SK-N-SH (cell line): ENCODE results near the gene MAPK8IP3. TPM values are rescaled to one million over a fixed set of nuclear protein-coding genes. Genes with fewer than 3 reads are reported as not detected.

Experiments
- CTCF ChIA-PET: fragments of 300-600, 350-600 bp; formaldehyde crosslinking; extraction: SDS; loops from one replicate; lab custom pipeline; 2021; lab: Yijun Ruan, JAX
- POLR2A ChIA-PET: fragments of 350-600 bp; sonication (Branson Sonifier 250); formaldehyde crosslinking; extraction: SDS; loops from one replicate; lab custom pipeline; 2020; ENCODE audit warnings: antibody characterized with exemption, inconsistent platforms; lab: Yijun Ruan, JAX
- DNase-seq: peaks from one replicate; pipeline ENCODE4 v3.0.0; 2012
- H2AFZ ChIP-seq: fragments of 200-600 bp; sonication (generic); 2 replicates; pipeline ENCODE4 v1.8.1; 2016; ENCODE audit warnings: antibody characterized with exemption, mild to moderate bottlenecking, low read depth
- H3F3A ChIP-seq: fragments of 200-600 bp; sonication (generic); replicated peaks from 2 replicates; pipeline ENCODE3; 2016; ENCODE audit warnings: antibody characterized with exemption, mild to moderate bottlenecking; ENCODE audit not compliant: insufficient read depth
- H3K27ac ChIP-seq, 2 experiments: fragments of 200-500 bp in 1 of 2; fragments of 200-600 bp in 1 of 2; sonication (Bioruptor generic) in 1 of 2; sonication (generic), shearing (Covaris generic) in 1 of 2; 2 replicates each; pipeline versions ENCODE4 v1.5.1 to v1.6.1; 2014 to 2016; ENCODE audit warnings: low read depth in 2 of 2, inconsistent platforms in 1 of 2, low read length in 1 of 2, mild to moderate bottlenecking in 1 of 2, mixed read lengths in 1 of 2
- H3K27me3 ChIP-seq: fragments of 200-600 bp; sonication (generic), shearing (Covaris generic); 2 replicates; pipeline ENCODE4 v1.6.1; 2016; ENCODE audit warnings: mixed run types; ENCODE audit not compliant: insufficient read depth
- H3K36me3 ChIP-seq, 2 experiments: fragments of 200-500 bp in 1 of 2; fragments of 200-600 bp in 1 of 2; sonication (Bioruptor generic) in 1 of 2; sonication (generic) in 1 of 2; replicated peaks in 1 of 2; 2 replicates each; pipeline versions ENCODE3 to v1.5.1; 2014 to 2016; ENCODE audit warnings: low read length in 1 of 2, mild to moderate bottlenecking in 1 of 2; ENCODE audit not compliant: insufficient read depth in 2 of 2, control insufficient read depth in 1 of 2
- H3K4me1 ChIP-seq, 2 experiments: fragments of 200-500 bp in 1 of 2; fragments of 200-600 bp in 1 of 2; sonication (Bioruptor generic) in 1 of 2; sonication (generic), shearing (Covaris generic) in 1 of 2; 2 replicates each; pipeline versions ENCODE4 v1.5.1 to v1.6.1; 2014 to 2016; ENCODE audit warnings: low read depth in 1 of 2, low read length in 1 of 2, mixed run types in 1 of 2; ENCODE audit not compliant: insufficient read depth in 2 of 2, control insufficient read depth in 1 of 2
- H3K4me2 ChIP-seq: fragments of 200-600 bp; sonication (generic), shearing (Covaris generic); 2 replicates; pipeline ENCODE4 v1.6.1; 2017; ENCODE audit warnings: mixed run types
- H3K4me3 ChIP-seq, 2 experiments: fragments of 200-500 bp in 1 of 2; fragments of 200-600 bp in 1 of 2; sonication (Bioruptor generic) in 1 of 2; sonication (generic), shearing (Covaris generic) in 1 of 2; 2 replicates each; pipeline versions ENCODE4 v1.5.1 to v1.8.1; 2014 to 2016; ENCODE audit warnings: low read depth in 2 of 2, inconsistent platforms in 1 of 2, low read length in 1 of 2, mild to moderate bottlenecking in 1 of 2, mixed read lengths in 1 of 2, moderate library complexity in 1 of 2
- H3K79me2 ChIP-seq: fragments of 200-600 bp; sonication (generic); 2 replicates; pipeline ENCODE4 v1.8.1; 2017; ENCODE audit warnings: mild to moderate bottlenecking; ENCODE audit not compliant: insufficient read depth
- H3K9ac ChIP-seq: fragments of 200-600 bp; sonication (generic); 2 replicates; pipeline ENCODE4 v1.6.1; 2017; ENCODE audit warnings: mixed run types
- H3K9me2 ChIP-seq: fragments of 200-600 bp; sonication (generic); 2 replicates; pipeline ENCODE4 v1.6.1; 2017; ENCODE audit warnings: mixed run types
- H3K9me3 ChIP-seq: fragments of 200-600 bp; sonication (generic); 2 replicates; pipeline ENCODE4 v1.6.1; 2017; ENCODE audit warnings: mixed run types, mild to moderate bottlenecking, moderate library complexity
- H4K20me1 ChIP-seq: fragments of 200-600 bp; sonication (generic); 2 replicates; pipeline ENCODE4 v1.6.1; 2017; ENCODE audit warnings: mild to moderate bottlenecking, mixed run types; ENCODE audit not compliant: insufficient read depth
- EZH2phosphoT487 ChIP-seq: fragments of 200-600 bp; sonication (generic); IDR thresholded peaks from 2 replicates; pipeline ENCODE4 v1.6.1; 2017; ENCODE audit warnings: low read depth, mixed run types, mild to moderate bottlenecking, antibody characterized with exemption, moderate library complexity, borderline replicate concordance
- FOSL2 ChIP-seq: IDR thresholded peaks from 2 replicates; pipeline ENCODE4 v1.4.0; 2012; ENCODE audit warnings: low read depth, mild to moderate bottlenecking, moderate library complexity, borderline replicate concordance
- FOXM1 ChIP-seq: IDR thresholded peaks from 2 replicates; pipeline ENCODE4 v1.4.0; 2012; ENCODE audit warnings: low read depth, mild to moderate bottlenecking
- GABPA ChIP-seq: IDR thresholded peaks from 2 replicates; pipeline ENCODE4 v1.4.0; 2012; ENCODE audit warnings: low read depth, mild to moderate bottlenecking
- IRF3 ChIP-seq: fragments of 150-350 bp; IDR thresholded peaks from 2 replicates; pipeline ENCODE4 v1.6.1; 2016; ENCODE audit warnings: mild to moderate bottlenecking, low read depth, low read length
- MEF2A ChIP-seq: IDR thresholded peaks from 2 replicates; pipeline ENCODE4 v1.4.0; 2012; ENCODE audit warnings: low read depth, borderline replicate concordance
- MXI1 ChIP-seq: IDR thresholded peaks from 2 replicates; pipeline ENCODE4 v1.6.1; 2012; ENCODE audit warnings: mild to moderate bottlenecking, low read depth, low read length, improper control_type of control experiment
- NFIC ChIP-seq: IDR thresholded peaks from 2 replicates; pipeline ENCODE4 v1.4.0; 2012; ENCODE audit warnings: borderline replicate concordance
- NRF1 ChIP-seq: IDR thresholded peaks from 2 replicates; pipeline ENCODE4 v1.6.1; 2012; ENCODE audit warnings: low read depth, mild to moderate bottlenecking, low read length
- REST ChIP-seq: IDR thresholded peaks from 2 replicates; pipeline ENCODE4 v1.6.1; 2012; ENCODE audit warnings: mild to moderate bottlenecking, low read depth, low read length, moderate library complexity
- TEAD4 ChIP-seq: IDR thresholded peaks from 2 replicates; pipeline ENCODE4 v1.4.0; 2012; ENCODE audit warnings: mild to moderate bottlenecking, borderline replicate concordance; ENCODE audit not compliant: insufficient read depth
- ZBTB33 ChIP-seq: IDR thresholded peaks from 2 replicates; pipeline ENCODE4 v1.4.0; 2012; ENCODE audit warnings: low read depth, borderline replicate concordance
- WGBS: methylation state at CpG from one replicate; pipeline ENCODE4 v1.1.6; 2017; ENCODE audit warnings: low lambda C conversion rate; 5-methylcytosine and 5-hydroxymethylcytosine counted together
- polyA plus RNA-seq, 3 experiments: library from polyadenylated mRNA; depleted of rRNA; stranded (reverse); fragments of >200 nt; gene quantifications; 2 replicates each; pipeline ENCODE4 v1.2.3, GENCODE V29; 2012
- TF ChIP-seq, protein P1 (sequence below): IDR thresholded peaks from 2 replicates; pipeline ENCODE4 v1.4.0; 2012; ENCODE audit warnings: low read depth
- TF ChIP-seq, protein P2 (sequence below): fragments of 150-350 bp; IDR thresholded peaks from 2 replicates; pipeline ENCODE4 v1.6.1; 2017; ENCODE audit warnings: antibody characterized with exemption, low read length, low read depth, borderline replicate concordance
- TF ChIP-seq, protein P3 (sequence below): IDR thresholded peaks from 2 replicates; pipeline ENCODE4 v1.4.0; 2012; ENCODE audit warnings: low read depth, borderline replicate concordance

Gene MAPK8IP3
- polyA plus RNA-seq, 1 of the 3 experiments (the other 2 are of a cell fraction), result 57.3 TPM

GRCh38 chr16:1749152-1750117, 43.4 kb downstream of the MAPK8IP3 start:
- POLR2A ChIA-PET, result no interaction called here
- DNase-seq, result no peak

More at GRCh38 chr16:1749152-1750117, 43.4 kb downstream of the MAPK8IP3 start:
- Histone ChIP-seq H3F3A (no peaks in the 10 kb centered on the region), H3K27me3 (no peaks in the 10 kb centered on the region), H4K20me1 (no peaks in the 10 kb centered on the region)
- TF ChIP-seq MXI1 (no peak), MEF2A (no peak), NFIC (no peak), NRF1 (no peak), GABPA (no peak), ZBTB33 (no peak), FOXM1 (no peak), TEAD4 (no peak), FOSL2 (no peak), EZH2phosphoT487 (no peak), REST (no peak), IRF3 (no peak)
- TF ChIP-seq, protein P1, sequence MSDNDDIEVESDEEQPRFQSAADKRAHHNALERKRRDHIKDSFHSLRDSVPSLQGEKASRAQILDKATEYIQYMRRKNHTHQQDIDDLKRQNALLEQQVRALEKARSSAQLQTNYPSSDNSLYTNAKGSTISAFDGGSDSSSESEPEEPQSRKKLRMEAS, result no peak
- TF ChIP-seq, protein P2, sequence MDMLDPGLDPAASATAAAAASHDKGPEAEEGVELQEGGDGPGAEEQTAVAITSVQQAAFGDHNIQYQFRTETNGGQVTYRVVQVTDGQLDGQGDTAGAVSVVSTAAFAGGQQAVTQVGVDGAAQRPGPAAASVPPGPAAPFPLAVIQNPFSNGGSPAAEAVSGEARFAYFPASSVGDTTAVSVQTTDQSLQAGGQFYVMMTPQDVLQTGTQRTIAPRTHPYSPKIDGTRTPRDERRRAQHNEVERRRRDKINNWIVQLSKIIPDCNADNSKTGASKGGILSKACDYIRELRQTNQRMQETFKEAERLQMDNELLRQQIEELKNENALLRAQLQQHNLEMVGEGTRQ, result no peak
- TF ChIP-seq, protein P3, sequence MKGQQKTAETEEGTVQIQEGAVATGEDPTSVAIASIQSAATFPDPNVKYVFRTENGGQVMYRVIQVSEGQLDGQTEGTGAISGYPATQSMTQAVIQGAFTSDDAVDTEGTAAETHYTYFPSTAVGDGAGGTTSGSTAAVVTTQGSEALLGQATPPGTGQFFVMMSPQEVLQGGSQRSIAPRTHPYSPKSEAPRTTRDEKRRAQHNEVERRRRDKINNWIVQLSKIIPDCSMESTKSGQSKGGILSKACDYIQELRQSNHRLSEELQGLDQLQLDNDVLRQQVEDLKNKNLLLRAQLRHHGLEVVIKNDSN, result no peak
- TF ChIP-seq, all 33 proteins: peak for 0
- Histone ChIP-seq H3K9me2 (no peaks in the 10 kb centered on the region), H3K4me3 (no peak overlapping the region), H2AFZ (no peak overlapping the region), H3K9ac (no peak overlapping the region), H3K4me2 (no peak overlapping the region), H3K36me3 (peaks cover 4 to 52% of the 10 kb centered on the region in 2 experiments), H3K4me1 (no peaks in the 10 kb centered on the region), H3K9me3 (no peaks in the 10 kb centered on the region), H3K79me2 (no peaks in the 10 kb centered on the region), H3K27ac (no peak overlapping the region)
- CTCF ChIA-PET, result interaction anchor here (0.7 to 1.4 kb wide), 3 partner anchors 26 to 667 kb away, joined by 3 to 7 read pairs (median 6); partner anchors contain the start of gene MAPK8IP3
- WGBS, result 93% methylated on average over 21 of the region's 29 CpGs
